ENCODE data around the gene CTDSPL2.
"Not testable (repeated sequence)": the region's sequence is repeated elsewhere in the genome, so short reads cannot be mapped to it uniquely, and the experiment has no call there.

The CTDSPL2 gene

DNA sequence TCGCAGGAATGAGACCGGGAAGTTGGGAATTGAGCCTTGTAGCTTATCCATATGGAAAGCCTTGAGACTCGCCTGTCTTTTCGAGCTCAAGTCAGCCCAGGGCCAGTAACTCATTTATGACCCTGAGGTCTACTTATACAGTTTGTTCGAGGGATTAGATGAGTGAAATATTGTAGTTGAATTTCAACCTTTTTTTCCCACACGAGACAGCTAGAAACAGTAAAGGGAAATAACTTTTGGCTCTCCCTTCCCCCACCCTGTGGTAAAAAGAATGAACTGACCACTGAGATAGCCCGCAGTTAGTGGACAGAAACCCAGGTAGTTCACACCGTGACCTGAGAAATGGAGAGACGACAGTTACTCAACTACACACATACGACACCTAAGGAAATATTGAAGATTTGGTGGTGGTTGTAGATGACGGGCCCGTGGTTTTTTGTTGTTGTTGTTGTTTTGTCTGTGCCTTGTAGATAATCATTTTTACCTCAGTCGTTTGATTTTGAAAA lies 110.4 kb downstream of the CTDSPL2 start:
- peak overlapping the region; percentile 72 for H3K4me3 ChIP-seq (ENCODE audit: low read depth, low read length)
- TF ChIP-seq, protein P1, sequence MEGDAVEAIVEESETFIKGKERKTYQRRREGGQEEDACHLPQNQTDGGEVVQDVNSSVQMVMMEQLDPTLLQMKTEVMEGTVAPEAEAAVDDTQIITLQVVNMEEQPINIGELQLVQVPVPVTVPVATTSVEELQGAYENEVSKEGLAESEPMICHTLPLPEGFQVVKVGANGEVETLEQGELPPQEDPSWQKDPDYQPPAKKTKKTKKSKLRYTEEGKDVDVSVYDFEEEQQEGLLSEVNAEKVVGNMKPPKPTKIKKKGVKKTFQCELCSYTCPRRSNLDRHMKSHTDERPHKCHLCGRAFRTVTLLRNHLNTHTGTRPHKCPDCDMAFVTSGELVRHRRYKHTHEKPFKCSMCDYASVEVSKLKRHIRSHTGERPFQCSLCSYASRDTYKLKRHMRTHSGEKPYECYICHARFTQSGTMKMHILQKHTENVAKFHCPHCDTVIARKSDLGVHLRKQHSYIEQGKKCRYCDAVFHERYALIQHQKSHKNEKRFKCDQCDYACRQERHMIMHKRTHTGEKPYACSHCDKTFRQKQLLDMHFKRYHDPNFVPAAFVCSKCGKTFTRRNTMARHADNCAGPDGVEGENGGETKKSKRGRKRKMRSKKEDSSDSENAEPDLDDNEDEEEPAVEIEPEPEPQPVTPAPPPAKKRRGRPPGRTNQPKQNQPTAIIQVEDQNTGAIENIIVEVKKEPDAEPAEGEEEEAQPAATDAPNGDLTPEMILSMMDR (conservative IDR thresholded peaks at IDR 0.05; ENCODE audit: low read depth, low read length) = no peak
- peak; percentile 47 for DNase-seq (ENCODE audit: low read depth)

DNA sequence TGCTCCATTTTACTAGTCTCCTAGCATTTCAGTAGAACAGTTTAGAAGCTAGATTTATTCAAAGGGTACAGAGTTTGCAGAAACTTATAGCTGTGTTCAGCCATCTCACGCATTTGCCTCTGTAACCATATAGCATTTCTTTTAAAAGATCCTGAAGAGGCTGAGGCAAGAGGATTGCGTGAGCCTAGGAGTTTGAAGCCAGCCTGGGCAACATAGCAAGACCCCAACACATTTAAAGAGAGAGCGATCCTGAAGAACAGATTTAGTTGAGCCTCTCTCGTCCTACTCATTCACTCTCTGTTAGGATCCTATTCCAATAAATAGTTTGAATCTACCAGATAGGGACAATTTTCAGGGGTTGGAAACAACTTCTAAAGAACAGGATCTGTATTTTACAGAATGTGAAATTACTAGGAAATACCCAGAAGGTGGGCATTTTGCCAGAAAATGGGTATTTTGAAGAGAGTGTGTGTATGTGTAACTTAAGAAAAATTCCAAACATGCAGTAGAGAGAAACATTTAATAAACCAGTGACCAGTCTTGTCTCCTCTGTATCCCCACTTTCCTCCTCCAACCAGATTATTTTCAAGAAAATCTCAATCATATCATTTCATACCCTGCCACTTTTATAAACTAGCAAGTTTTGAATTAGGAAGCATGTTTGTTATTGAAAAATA lies 114.0 kb downstream of the CTDSPL2 start:
- TF ChIP-seq, protein P1 (conservative IDR thresholded peaks at IDR 0.05; ENCODE audit: low read depth, low read length) = no peak
- peak; percentile 94 for DNase-seq (ENCODE audit: low read depth)
- no peak overlapping the region for H3K4me3 ChIP-seq (ENCODE audit: low read depth, low read length)

DNA sequence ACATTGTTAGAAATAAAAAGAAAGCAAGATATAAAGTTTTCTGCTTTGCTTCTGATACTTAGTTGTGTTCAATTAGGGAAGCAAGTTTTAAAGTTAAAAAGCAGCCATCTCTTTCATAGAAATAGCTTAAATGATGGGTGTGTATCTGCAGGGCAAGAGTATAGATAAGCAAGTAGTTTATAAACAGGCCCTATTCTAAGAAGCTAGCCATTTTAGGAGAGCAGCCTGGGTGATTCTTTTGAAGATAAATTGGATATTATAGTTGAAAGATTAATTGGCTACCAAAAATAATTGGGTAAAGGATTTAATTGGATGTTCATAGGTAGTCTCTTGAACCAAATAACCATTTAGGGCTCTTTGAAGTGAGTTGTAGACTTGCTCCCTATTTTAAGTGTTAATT lies 115.2 kb downstream of the CTDSPL2 start:
- no peak for DNase-seq (ENCODE audit: low read depth)
- TF ChIP-seq, protein P1 (conservative IDR thresholded peaks at IDR 0.05; ENCODE audit: low read depth, low read length) = no peak
- no peak overlapping the region for H3K4me3 ChIP-seq (ENCODE audit: low read depth, low read length)

DNA sequence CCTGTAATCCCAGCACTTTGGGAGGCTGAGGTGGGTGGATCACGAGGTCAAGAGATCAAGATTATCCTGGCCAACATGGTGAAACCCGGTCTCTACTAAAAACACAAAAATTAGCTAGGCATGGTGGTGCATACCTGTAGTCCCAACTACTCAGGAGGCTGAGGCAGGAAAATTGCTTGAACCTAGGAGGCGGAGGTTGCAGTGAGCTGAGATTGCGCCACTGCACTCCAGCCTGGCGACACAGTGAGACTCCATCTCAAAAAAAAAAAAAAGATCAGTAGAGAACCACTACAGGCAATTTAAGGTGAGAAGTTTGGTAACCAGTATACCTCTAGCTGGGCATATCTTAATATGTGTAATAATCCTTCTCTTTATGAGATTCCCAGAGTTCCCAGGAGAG lies 117.3 kb downstream of the CTDSPL2 start:
- H3K4me3 ChIP-seq (ENCODE audit: low read depth, low read length); DNase-seq (ENCODE audit: low read depth): not testable (repeated sequence)

DNA sequence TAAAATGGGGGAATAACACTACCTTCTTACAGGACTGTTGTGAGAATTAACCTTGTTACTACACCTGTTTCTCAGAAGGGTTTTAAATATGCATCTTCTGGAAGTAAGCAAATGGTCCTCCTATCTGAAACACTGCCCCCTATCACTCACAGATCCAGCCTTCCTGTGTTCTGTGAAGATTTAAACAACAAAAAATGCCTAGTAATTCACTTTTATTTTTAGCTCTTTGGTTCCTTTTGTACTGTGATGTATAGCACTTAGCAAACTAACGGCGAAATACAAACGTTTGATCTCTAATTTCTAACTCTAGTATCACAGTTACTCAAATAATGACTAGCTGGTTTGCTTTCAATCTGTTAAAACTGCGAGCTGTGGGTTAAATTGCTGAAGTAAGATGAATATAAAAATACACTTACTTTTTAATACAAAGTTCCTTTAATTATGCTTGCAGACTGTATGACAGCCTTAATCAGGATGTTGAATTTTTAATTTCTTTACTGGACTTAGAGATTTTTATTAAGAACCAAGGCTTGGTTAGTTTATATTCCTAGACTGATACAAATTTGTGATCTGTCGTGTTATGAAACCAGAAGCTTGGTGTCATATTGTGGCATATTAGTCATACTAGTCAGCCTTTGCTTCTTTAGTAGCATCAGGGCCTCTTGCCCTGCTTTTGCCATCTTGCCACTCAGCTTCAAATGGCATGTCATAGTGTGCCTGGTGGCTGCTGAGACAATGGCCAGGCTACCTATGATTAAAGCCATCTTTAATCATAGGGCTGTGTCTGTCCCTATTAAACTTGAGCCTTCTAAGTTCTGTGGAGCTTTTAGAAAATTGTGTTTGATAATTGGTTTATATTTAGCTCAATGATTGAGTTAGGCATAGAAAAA lies 118.7 kb downstream of the CTDSPL2 start:
- TF ChIP-seq, protein P1 (conservative IDR thresholded peaks at IDR 0.05; ENCODE audit: low read depth, low read length) = peak; percentile 61
- DNase-seq (ENCODE audit: low read depth) = peak; percentile 53

DNA sequence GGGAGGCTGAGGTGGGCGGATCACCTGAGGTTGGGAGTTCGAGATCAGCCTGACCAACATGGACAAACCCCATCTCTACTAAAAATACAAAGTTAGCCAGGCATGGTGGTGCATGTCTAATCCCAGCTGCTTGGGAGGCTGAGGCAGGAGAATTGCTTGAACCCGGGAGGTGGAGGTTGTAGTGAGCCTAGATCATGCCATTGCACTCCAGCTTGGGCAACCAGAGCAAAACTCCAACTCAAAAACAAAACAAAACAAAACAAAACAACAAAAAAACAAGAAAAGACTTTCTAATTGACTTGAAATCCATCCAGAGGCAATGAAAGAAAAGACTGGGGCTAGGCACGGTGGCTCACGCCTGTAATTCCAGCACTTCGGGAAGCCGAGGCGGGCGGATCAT lies 121.7 kb downstream of the CTDSPL2 start:
- DNase-seq (ENCODE audit: low read depth); H3K4me3 ChIP-seq (ENCODE audit: low read depth, low read length): not testable (repeated sequence)

More for the DNA sequence above, 118.7 kb downstream of the CTDSPL2 start:
- H3K4me3 ChIP-seq (ENCODE audit: low read depth, low read length) = no peak overlapping the region

DNA sequence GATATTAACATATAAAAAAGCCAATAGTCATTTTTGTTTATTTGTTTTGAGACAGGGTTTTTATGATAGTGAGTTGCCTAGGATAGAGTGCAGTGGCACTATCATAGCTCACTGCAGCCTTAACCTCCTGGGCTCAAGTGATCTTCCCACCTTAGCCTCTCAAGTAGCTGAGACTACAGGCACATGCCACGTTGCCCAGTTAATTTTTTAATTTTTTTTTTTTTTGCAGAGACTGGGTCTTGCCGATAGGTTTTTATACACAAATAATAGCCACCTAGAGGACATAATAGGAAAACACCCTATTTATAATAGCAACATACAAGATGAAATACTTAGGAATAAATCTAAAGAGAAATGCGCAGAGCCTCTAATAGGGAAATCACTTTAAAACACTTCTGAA lies 122.8 kb downstream of the CTDSPL2 start:
- no peak overlapping the region for H3K4me3 ChIP-seq (ENCODE audit: low read depth, low read length)
- peak; percentile 66 for DNase-seq (ENCODE audit: low read depth)
- TF ChIP-seq, protein P1 (conservative IDR thresholded peaks at IDR 0.05; ENCODE audit: low read depth, low read length) = peak; percentile 47

Measured in choroid plexus epithelial cell (primary cell).